LNCaP clone FGC (cell line): ENCODE results near the gene MAX.

ENCODE experiments used
- DNase-seq: peaks from one replicate; pipeline ENCODE4 v3.0.0-alpha.2; 2011; ENCODE audit warnings: low read depth
- H3K4me3 ChIP-seq: 2 replicates; pipeline ENCODE4 v1.5.1; 2011; ENCODE audit warnings: mild to moderate bottlenecking, low read depth, low read length, control low read depth
- TF ChIP-seq, protein P1 (sequence below): IDR thresholded peaks from 2 replicates; pipeline ENCODE4 v1.5.1; 2012; ENCODE audit warnings: mild to moderate bottlenecking; ENCODE audit not compliant: control insufficient read depth, insufficient read depth; ENCODE audit errors: extremely low read depth

The MAX gene

DNA sequence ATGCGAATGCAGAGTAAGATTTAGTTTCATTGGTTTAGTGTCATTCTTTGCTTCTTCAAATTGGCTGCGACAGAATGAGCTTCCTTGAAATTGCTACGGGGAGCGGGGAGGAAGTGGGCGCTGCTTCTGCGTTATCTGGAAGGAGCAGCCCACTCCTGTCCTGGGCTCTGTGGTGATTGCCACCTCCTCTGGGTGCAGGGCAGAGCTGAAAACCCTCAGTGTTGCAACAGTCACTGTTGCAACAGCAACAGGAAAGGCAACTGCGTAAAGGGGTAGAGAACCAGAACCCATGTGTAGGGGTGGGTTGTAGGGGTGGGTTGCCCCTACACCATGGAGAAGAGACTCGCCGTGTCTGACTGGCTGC is 57.7 kb downstream of the MAX start:
- TF ChIP-seq, protein P1, sequence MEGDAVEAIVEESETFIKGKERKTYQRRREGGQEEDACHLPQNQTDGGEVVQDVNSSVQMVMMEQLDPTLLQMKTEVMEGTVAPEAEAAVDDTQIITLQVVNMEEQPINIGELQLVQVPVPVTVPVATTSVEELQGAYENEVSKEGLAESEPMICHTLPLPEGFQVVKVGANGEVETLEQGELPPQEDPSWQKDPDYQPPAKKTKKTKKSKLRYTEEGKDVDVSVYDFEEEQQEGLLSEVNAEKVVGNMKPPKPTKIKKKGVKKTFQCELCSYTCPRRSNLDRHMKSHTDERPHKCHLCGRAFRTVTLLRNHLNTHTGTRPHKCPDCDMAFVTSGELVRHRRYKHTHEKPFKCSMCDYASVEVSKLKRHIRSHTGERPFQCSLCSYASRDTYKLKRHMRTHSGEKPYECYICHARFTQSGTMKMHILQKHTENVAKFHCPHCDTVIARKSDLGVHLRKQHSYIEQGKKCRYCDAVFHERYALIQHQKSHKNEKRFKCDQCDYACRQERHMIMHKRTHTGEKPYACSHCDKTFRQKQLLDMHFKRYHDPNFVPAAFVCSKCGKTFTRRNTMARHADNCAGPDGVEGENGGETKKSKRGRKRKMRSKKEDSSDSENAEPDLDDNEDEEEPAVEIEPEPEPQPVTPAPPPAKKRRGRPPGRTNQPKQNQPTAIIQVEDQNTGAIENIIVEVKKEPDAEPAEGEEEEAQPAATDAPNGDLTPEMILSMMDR = no peak
- DNase-seq = no peak
- no peak overlapping the region for H3K4me3 ChIP-seq

DNA sequence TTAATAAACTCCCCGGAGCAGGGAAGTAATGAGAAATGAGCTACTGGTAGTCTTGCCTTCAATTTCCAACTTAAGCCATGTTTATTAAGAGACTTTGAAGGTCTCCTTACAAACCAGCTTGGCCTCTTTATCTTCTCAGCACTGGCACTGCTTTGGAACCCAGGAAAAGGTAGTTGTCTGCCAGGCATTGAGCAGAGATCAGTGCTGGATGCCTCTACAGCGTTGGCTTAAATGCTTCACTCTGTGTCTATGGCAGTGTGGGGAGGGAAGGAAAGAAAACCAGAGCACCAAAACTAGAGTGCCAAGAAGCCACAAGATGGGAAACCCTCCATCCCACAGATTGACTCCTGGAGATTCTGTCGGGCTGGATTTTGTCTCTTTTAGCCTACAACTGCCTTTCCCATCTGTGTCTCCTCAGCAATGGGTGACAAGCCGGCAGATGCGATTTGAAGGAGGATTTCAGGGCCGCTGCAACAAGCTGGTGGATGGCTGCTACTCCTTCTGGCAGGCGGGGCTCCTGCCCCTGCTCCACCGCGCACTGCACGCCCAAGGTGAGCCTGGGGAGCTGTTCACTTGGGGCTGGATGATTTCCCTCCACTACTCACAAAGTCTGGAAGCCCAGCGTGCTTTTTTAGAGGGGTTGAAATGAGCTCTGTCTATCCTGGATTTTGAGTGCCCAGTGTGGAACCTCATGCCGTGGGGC is 58.3 kb downstream of the MAX start:
- no peak for DNase-seq
- TF ChIP-seq, protein P1 = no peak
- H3K4me3 ChIP-seq = no peak overlapping the region

- no peak overlapping the region for H3K4me3 ChIP-seq
- no peak for DNase-seq
- TF ChIP-seq, protein P1 = no peak
These were observed 59.5 kb downstream of the MAX start for GRCh38 chr14:65042731-65043372.

GRCh38 chr14:65042296-65042695 is 60.0 kb downstream of the MAX start:
- TF ChIP-seq, protein P1 = no peak
- DNase-seq = no peak
- no peak overlapping the region for H3K4me3 ChIP-seq

GRCh38 chr14:65041434-65041915 is 60.8 kb downstream of the MAX start:
- TF ChIP-seq, protein P1 = no peak
- no peak overlapping the region for H3K4me3 ChIP-seq
- no peak for DNase-seq

DNA sequence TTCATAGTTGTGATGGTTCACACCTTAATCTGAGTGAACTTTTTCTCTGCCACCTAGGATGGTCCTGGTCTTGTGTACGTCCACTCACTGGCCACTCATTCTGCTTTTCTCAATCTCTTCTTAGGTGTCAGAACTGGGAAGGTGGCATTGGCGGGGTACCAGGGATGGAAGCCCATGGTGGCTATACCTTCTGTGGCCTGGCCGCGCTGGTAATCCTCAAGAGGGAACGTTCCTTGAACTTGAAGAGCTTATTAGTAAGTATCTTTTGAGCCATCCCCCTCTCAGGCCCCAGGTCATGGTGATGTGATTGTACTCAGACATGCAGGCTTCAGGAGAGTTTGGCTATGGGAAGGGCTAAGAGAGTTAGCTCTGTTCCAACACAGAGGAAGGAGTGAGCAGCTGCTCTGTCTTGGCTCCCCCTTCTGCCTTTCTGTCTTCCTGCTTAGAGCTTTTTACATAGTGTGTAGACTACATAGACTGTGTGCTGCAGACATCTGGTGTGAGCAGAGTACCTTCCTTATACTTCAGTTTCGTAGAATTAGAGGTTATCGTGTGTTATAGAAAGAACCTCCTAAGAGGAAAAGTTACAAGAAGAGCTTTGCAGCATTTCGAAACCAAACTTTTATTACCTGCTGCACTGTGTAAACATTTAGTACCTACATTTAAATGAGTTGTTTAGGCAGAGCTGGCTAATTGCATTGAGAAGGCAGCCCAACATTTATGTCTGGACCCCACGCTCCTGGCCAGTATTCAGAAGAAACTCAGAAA is 61.5 kb downstream of the MAX start:
- DNase-seq = no peak
- TF ChIP-seq, protein P1 = no peak
- H3K4me3 ChIP-seq = no peak overlapping the region
